Measurements from ENCODE around the gene ARHGEF2. TPM values are rescaled to one million over a fixed set of nuclear protein-coding genes. Genes with fewer than 3 reads are reported as not detected.

Gene ARHGEF2
- total and polyA plus RNA-seq, 2 of the 13 experiments (the other 11 are each of a cell fraction or from before 2014, with no cell fraction given): 16.1 to 32.1 TPM

DNA sequence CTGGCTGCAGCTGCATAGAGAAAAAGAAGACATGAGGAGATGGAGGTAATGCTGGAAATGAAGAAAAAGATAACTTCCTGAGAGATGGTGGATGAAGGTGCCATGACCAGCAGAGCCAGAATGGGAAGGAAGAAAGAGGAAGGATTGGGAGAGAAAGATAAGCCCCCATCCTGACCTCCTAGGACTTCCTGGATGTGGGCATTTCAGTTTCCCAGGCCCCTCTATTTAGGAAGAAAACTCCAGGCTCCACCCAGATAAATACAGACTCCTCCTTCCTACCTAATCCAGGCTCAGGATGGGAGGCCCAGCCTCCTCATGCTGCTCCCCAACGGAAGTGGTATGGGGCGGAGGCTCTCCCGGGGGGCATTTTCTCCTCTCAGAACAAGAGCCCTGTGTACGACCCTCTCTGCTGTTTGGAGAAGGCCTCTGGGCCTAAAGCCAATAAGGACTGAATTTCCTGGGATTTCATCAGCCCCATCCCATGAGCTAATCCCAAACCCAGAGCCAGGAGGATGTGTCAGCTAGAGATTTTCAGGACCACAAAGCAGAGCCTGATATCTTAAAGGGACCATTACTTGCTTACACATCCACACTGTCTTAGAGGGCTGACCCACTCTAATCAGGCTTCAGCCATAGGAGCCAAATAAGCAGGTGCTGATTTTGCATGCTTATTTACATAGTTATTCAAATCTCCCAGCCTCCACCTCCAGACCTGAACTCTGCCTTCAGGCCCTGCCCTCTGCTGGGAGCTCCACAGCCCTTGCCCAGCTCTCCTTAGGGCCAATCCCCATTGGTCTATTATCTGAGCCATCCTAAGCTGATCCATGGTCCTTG is 5.1 kb upstream of the ARHGEF2 start (continued):
- TF ChIP-seq, protein P1, sequence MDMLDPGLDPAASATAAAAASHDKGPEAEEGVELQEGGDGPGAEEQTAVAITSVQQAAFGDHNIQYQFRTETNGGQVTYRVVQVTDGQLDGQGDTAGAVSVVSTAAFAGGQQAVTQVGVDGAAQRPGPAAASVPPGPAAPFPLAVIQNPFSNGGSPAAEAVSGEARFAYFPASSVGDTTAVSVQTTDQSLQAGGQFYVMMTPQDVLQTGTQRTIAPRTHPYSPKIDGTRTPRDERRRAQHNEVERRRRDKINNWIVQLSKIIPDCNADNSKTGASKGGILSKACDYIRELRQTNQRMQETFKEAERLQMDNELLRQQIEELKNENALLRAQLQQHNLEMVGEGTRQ (IDR thresholded peaks at IDR 0.05; ENCODE audit: low read depth, low read length): no peak
- TF ChIP-seq, protein P1 (CRISPR knock-in tag; IDR thresholded peaks at IDR 0.05; ENCODE audit: borderline replicate concordance): no peak
- no peak for TF ChIP-seq HDAC1 (CRISPR knock-in tag; IDR thresholded peaks at IDR 0.05)
- no peak for TF ChIP-seq ZNF678 (CRISPR knock-in tag; IDR thresholded peaks at IDR 0.05)
- TF ChIP-seq, protein P2, sequence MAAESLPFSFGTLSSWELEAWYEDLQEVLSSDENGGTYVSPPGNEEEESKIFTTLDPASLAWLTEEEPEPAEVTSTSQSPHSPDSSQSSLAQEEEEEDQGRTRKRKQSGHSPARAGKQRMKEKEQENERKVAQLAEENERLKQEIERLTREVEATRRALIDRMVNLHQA (CRISPR knock-in tag; IDR thresholded peaks at IDR 0.05): no peak
- TF ChIP-seq, protein P3, sequence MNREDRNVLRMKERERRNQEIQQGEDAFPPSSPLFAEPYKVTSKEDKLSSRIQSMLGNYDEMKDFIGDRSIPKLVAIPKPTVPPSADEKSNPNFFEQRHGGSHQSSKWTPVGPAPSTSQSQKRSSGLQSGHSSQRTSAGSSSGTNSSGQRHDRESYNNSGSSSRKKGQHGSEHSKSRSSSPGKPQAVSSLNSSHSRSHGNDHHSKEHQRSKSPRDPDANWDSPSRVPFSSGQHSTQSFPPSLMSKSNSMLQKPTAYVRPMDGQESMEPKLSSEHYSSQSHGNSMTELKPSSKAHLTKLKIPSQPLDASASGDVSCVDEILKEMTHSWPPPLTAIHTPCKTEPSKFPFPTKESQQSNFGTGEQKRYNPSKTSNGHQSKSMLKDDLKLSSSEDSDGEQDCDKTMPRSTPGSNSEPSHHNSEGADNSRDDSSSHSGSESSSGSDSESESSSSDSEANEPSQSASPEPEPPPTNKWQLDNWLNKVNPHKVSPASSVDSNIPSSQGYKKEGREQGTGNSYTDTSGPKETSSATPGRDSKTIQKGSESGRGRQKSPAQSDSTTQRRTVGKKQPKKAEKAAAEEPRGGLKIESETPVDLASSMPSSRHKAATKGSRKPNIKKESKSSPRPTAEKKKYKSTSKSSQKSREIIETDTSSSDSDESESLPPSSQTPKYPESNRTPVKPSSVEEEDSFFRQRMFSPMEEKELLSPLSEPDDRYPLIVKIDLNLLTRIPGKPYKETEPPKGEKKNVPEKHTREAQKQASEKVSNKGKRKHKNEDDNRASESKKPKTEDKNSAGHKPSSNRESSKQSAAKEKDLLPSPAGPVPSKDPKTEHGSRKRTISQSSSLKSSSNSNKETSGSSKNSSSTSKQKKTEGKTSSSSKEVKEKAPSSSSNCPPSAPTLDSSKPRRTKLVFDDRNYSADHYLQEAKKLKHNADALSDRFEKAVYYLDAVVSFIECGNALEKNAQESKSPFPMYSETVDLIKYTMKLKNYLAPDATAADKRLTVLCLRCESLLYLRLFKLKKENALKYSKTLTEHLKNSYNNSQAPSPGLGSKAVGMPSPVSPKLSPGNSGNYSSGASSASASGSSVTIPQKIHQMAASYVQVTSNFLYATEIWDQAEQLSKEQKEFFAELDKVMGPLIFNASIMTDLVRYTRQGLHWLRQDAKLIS (CRISPR knock-in tag; IDR thresholded peaks at IDR 0.05): no peak
- peak; percentile 63 for TF ChIP-seq GABPB1 (CRISPR knock-in tag; IDR thresholded peaks at IDR 0.05)
- TF ChIP-seq, protein P4, sequence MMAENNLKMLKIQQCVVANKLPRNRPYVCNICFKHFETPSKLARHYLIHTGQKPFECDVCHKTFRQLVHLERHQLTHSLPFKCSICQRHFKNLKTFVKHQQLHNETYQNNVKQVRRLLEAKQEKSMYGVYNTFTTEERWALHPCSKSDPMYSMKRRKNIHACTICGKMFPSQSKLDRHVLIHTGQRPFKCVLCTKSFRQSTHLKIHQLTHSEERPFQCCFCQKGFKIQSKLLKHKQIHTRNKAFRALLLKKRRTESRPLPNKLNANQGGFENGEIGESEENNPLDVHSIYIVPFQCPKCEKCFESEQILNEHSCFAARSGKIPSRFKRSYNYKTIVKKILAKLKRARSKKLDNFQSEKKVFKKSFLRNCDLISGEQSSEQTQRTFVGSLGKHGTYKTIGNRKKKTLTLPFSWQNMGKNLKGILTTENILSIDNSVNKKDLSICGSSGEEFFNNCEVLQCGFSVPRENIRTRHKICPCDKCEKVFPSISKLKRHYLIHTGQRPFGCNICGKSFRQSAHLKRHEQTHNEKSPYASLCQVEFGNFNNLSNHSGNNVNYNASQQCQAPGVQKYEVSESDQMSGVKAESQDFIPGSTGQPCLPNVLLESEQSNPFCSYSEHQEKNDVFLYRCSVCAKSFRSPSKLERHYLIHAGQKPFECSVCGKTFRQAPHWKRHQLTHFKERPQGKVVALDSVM (CRISPR knock-in tag; IDR thresholded peaks at IDR 0.05): peak; percentile 97
- no peak for TF ChIP-seq ZNF569 (CRISPR knock-in tag; IDR thresholded peaks at IDR 0.05; ENCODE audit: borderline replicate concordance)
- peak in 1 of 2 experiments; percentile 41; a peak in 1 of 4 replicates for TF ChIP-seq EP300 (IDR thresholded peaks at IDR 0.05; ENCODE audit: low read depth in 2 of 2, low read length in 2 of 2)
- TF ChIP-seq EP300 (CRISPR knock-in tag; IDR thresholded peaks at IDR 0.05; ENCODE audit: borderline replicate concordance): peak; percentile 62; the same call in 1 of the 2 replicates
- TF ChIP-seq PTBP1 (IDR thresholded peaks at IDR 0.05; ENCODE audit: low read depth, low read length, poor library complexity, severe bottlenecking): no peak
- no peak for TF ChIP-seq RAD21 (CRISPR knock-in tag; IDR thresholded peaks at IDR 0.05)
- no peak for TF ChIP-seq KLF15 (CRISPR knock-in tag; IDR thresholded peaks at IDR 0.05; ENCODE audit: borderline replicate concordance)
- no peak for TF ChIP-seq SRY (CRISPR knock-in tag; IDR thresholded peaks at IDR 0.05)
- no peak for TF ChIP-seq AGO2 (optimal IDR thresholded peaks at IDR 0.05; ENCODE audit: low read depth, low read length)
- TF ChIP-seq, protein P5, sequence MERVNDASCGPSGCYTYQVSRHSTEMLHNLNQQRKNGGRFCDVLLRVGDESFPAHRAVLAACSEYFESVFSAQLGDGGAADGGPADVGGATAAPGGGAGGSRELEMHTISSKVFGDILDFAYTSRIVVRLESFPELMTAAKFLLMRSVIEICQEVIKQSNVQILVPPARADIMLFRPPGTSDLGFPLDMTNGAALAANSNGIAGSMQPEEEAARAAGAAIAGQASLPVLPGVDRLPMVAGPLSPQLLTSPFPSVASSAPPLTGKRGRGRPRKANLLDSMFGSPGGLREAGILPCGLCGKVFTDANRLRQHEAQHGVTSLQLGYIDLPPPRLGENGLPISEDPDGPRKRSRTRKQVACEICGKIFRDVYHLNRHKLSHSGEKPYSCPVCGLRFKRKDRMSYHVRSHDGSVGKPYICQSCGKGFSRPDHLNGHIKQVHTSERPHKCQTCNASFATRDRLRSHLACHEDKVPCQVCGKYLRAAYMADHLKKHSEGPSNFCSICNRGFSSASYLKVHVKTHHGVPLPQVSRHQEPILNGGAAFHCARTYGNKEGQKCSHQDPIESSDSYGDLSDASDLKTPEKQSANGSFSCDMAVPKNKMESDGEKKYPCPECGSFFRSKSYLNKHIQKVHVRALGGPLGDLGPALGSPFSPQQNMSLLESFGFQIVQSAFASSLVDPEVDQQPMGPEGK (CRISPR knock-in tag; IDR thresholded peaks at IDR 0.05): peak; percentile 18; the same call in 1 of the 2 replicates
- TF ChIP-seq ISX (CRISPR knock-in tag; conservative IDR thresholded peaks at IDR 0.05): no peak

Measured in HepG2 (cell line).